Naive thymus-derived CD4-positive, alpha-beta T cell (primary cell): ENCODE data around the gene FOXP2. TPM values are rescaled to one million over a fixed set of nuclear protein-coding genes. Genes with fewer than 3 reads are reported as not detected.
"Not testable (repeated sequence)": the region's sequence is repeated elsewhere in the genome, so short reads cannot be mapped to it uniquely, and the experiment has no call there.

Experiments used
- ATAC-seq: fragments of 150-1000 bp; cut with Tn5 transposase; 2 replicates; pipeline ENCODE4 v1.10.0; 2021; ENCODE audit warnings: mild to moderate bottlenecking, moderate library complexity
- CTCF ChIA-PET: fragments of 350-600 bp; sonication (Branson Sonifier 250); formaldehyde crosslinking; loops from one replicate; lab custom pipeline; 2021; ENCODE audit warnings: antibody characterized with exemption; lab: Charles Lee
- POLR2A ChIA-PET: fragments of 350-600 bp; sonication (Branson Sonifier 250); formaldehyde crosslinking; loops from one replicate; lab custom pipeline; 2021; ENCODE audit warnings: antibody characterized with exemption, inconsistent platforms; lab: Charles Lee
- DNase-seq, 9 donors: peaks; one replicate each; pipeline versions ENCODE4 v3.0.0 to v3.0.0-alpha.2; 2020 to 2022; ENCODE audit warnings: mixed read lengths in 1 of 9
- H3K27ac ChIP-seq: one replicate; pipeline ENCODE4 v1.7.0; 2013; ENCODE audit warnings: mild to moderate bottlenecking, low read depth, low read length, moderate library complexity
- H3K27me3 ChIP-seq, 2 donors: one replicate each; pipeline ENCODE4 v1.7.0; 2013; ENCODE audit warnings: low read length in 2 of 2, mild to moderate bottlenecking in 2 of 2, moderate library complexity in 2 of 2; ENCODE audit not compliant: control insufficient read depth in 2 of 2, insufficient read depth in 2 of 2
- H3K36me3 ChIP-seq, 3 experiments: 1 replicate in 2 of 3; 2 replicates in 1 of 3; pipeline ENCODE4 v1.7.0; 2013; ENCODE audit warnings: low read length in 3 of 3, mild to moderate bottlenecking in 3 of 3, moderate library complexity in 1 of 3; ENCODE audit not compliant: insufficient read depth in 3 of 3, control insufficient read depth in 2 of 3
- H3K4me1 ChIP-seq, 2 donors: one replicate each; pipeline ENCODE4 v1.7.0; 2013; ENCODE audit warnings: low read length in 2 of 2, mild to moderate bottlenecking in 2 of 2, moderate library complexity in 1 of 2; ENCODE audit not compliant: control insufficient read depth in 2 of 2, insufficient read depth in 2 of 2
- H3K4me3 ChIP-seq: 2 replicates; pipeline ENCODE4 v1.7.0; 2013; ENCODE audit warnings: mild to moderate bottlenecking, low read length
- H3K9me3 ChIP-seq, 3 experiments: 1 replicate in 2 of 3; 2 replicates in 1 of 3; pipeline ENCODE4 v1.7.0; 2013; ENCODE audit warnings: low read length in 3 of 3; ENCODE audit not compliant: control insufficient read depth in 2 of 3
- H3K27ac Mint-ChIP-seq, 9 donors: one replicate each; pipeline ENCODE4 v1.8.0; 2020 to 2022; ENCODE audit warnings: mixed read lengths in 9 of 9, mild to moderate bottlenecking in 8 of 9, moderate library complexity in 5 of 9, inconsistent platforms in 2 of 9
- H3K27me3 Mint-ChIP-seq, 5 donors: one replicate each; pipeline ENCODE4 v1.8.0; 2021 to 2022; ENCODE audit warnings: mixed read lengths in 5 of 5, mild to moderate bottlenecking in 1 of 5
- H3K36me3 Mint-ChIP-seq, 5 donors: one replicate each; pipeline ENCODE4 v1.8.0; 2020 to 2022; ENCODE audit warnings: mixed read lengths in 5 of 5, mild to moderate bottlenecking in 3 of 5, inconsistent platforms in 1 of 5
- H3K4me1 Mint-ChIP-seq, 7 donors: one replicate each; pipeline ENCODE4 v1.8.0; 2020 to 2022; ENCODE audit warnings: mixed read lengths in 7 of 7, mild to moderate bottlenecking in 3 of 7, inconsistent platforms in 1 of 7
- H3K4me3 Mint-ChIP-seq, 10 donors: one replicate each; pipeline ENCODE4 v1.8.0; 2020 to 2022; ENCODE audit warnings: mild to moderate bottlenecking in 10 of 10, mixed read lengths in 10 of 10, moderate library complexity in 6 of 10, inconsistent platforms in 2 of 10
- H3K9me3 Mint-ChIP-seq, 11 donors: one replicate each; pipeline ENCODE4 v1.8.0; 2020 to 2022; ENCODE audit warnings: mixed read lengths in 11 of 11, mild to moderate bottlenecking in 4 of 11, inconsistent platforms in 1 of 11, moderate library complexity in 1 of 11
- intact Hi-C, 2 donors: fragments of 100-400 bp; cut with micrococcal nuclease; formaldehyde crosslinking; loops; one replicate each; pipeline ENCODE4 v1.15.1; 2023
- polyA plus RNA-seq, 2 donors: library from polyadenylated mRNA; unstranded; fragments of 300-500 nt; fragmentation: Illumina TruSeq; gene quantifications; one replicate each; pipeline ENCODE4 v1.2.3, GENCODE V29; 2021
- total RNA-seq, 6 experiments: library from RNA in 5 of 6; stranded (reverse) in 5 of 6; gene quantifications; 1 replicate in 5 of 6; 2 replicates in 1 of 6; pipeline ENCODE4 v1.2.3 and lab custom pipeline; 2021 to 2026

The FOXP2 gene
- total and polyA plus RNA-seq, 7 experiments from 2014 or later, result not detected

GRCh38 chr7:114606100-114606499 is 191.5 kb downstream of the FOXP2 start:
- H3K9me3 Mint-ChIP-seq, result peaks cover 0 to 1% (median 0%) of the 10 kb centered on the region in 11 donors
- no peaks in the 10 kb centered on the region for H3K36me3 ChIP-seq
- POLR2A ChIA-PET, result no interaction called here

GRCh38 chr7:114608822-114609221 is 194.2 kb downstream of the FOXP2 start:
- H3K27ac ChIP-seq, H3K36me3 ChIP-seq, CTCF ChIA-PET, POLR2A ChIA-PET, H3K4me3 ChIP-seq, H3K4me1 Mint-ChIP-seq, intact Hi-C loops, H3K36me3 Mint-ChIP-seq, DNase-seq, H3K27ac Mint-ChIP-seq, H3K4me3 Mint-ChIP-seq, H3K9me3 ChIP-seq, H3K9me3 Mint-ChIP-seq, H3K27me3 ChIP-seq, ATAC-seq, H3K27me3 Mint-ChIP-seq, H3K4me1 ChIP-seq: not testable (repeated sequence)

More at GRCh38 chr7:114606100-114606499, 191.5 kb downstream of the FOXP2 start:
- CTCF ChIA-PET, result no interaction called here
- H3K9me3 ChIP-seq, result no peaks in the 10 kb centered on the region
- Mint-ChIP-seq H3K36me3 (no peaks in the 10 kb centered on the region), H3K27me3 (no peaks in the 10 kb centered on the region), H3K4me3 (no peak overlapping the region), H3K27ac (no peak overlapping the region), H3K4me1 (no peaks in the 10 kb centered on the region)
- intact Hi-C loops, result no loop called here
- DNase-seq (no peak), ATAC-seq (no peak)
- no peaks in the 10 kb centered on the region for H3K27me3 ChIP-seq
- no peak overlapping the region for H3K4me3 ChIP-seq
- no peaks in the 10 kb centered on the region for H3K4me1 ChIP-seq
- H3K27ac ChIP-seq, result no peak overlapping the region

GRCh38 chr7:114620208-114620607 is 205.6 kb downstream of the FOXP2 start:
- Mint-ChIP-seq H3K4me1 (no peaks in the 10 kb centered on the region), H3K36me3 (no peaks in the 10 kb centered on the region), H3K4me3 (no peak overlapping the region), H3K9me3 (peaks cover 0 to 4% (median 0%) of the 10 kb centered on the region in 11 donors), H3K27me3 (peaks cover 0 to 5% (median 3%) of the 10 kb centered on the region in 5 donors), H3K27ac (no peak overlapping the region)
- H3K4me3 ChIP-seq, result no peak overlapping the region
- intact Hi-C loops, result no loop called here
- H3K27me3 ChIP-seq, result no peaks in the 10 kb centered on the region
- no peaks in the 10 kb centered on the region for H3K9me3 ChIP-seq
- no peaks in the 10 kb centered on the region for H3K36me3 ChIP-seq
- ChIA-PET POLR2A (no interaction called here), CTCF (no interaction called here)
- ATAC-seq, result no peak
- no peak overlapping the region for H3K27ac ChIP-seq
- H3K4me1 ChIP-seq, result no peaks in the 10 kb centered on the region
- DNase-seq, result no peak

GRCh38 chr7:114622221-114622620 is 207.6 kb downstream of the FOXP2 start:
- Mint-ChIP-seq H3K4me1 (no peaks in the 10 kb centered on the region), H3K27me3 (peaks cover 0 to 5% (median 2%) of the 10 kb centered on the region in 5 donors), H3K27ac (no peak overlapping the region), H3K9me3 (peaks cover 0 to 4% (median 0%) of the 10 kb centered on the region in 11 donors), H3K4me3 (no peak overlapping the region), H3K36me3 (no peaks in the 10 kb centered on the region)
- H3K9me3 ChIP-seq, result no peaks in the 10 kb centered on the region
- ATAC-seq, result no peak
- H3K27ac ChIP-seq, result no peak overlapping the region
- H3K4me3 ChIP-seq, result no peak overlapping the region
- intact Hi-C loops, result no loop called here
- POLR2A ChIA-PET, result interaction anchor here (0.6 kb wide), 1 partner anchor 1225 kb away, joined by 3 read pairs; no protein-coding TSS in a partner anchor
- DNase-seq, result no peak
- no peaks in the 10 kb centered on the region for H3K36me3 ChIP-seq
- CTCF ChIA-PET, result no interaction called here
- H3K4me1 ChIP-seq, result no peaks in the 10 kb centered on the region
- no peaks in the 10 kb centered on the region for H3K27me3 ChIP-seq

GRCh38 chr7:114623146-114623545 is 208.5 kb downstream of the FOXP2 start:
- H3K4me3 Mint-ChIP-seq, result no peak overlapping the region
- H3K4me1 Mint-ChIP-seq, result no peaks in the 10 kb centered on the region
- Histone ChIP-seq H3K27me3 (no peaks in the 10 kb centered on the region), H3K4me1 (no peaks in the 10 kb centered on the region), H3K9me3 (no peaks in the 10 kb centered on the region), H3K4me3 (no peak overlapping the region), H3K27ac (no peak overlapping the region), H3K36me3 (no peaks in the 10 kb centered on the region)
- no peak overlapping the region for H3K27ac Mint-ChIP-seq
- H3K9me3 Mint-ChIP-seq, result no peaks in the 10 kb centered on the region
- intact Hi-C loops, result no loop called here
- CTCF ChIA-PET, result no interaction called here
- ATAC-seq (no peak), DNase-seq (no peak)
- H3K36me3 Mint-ChIP-seq, result no peaks in the 10 kb centered on the region
- POLR2A ChIA-PET, result no interaction called here
- H3K27me3 Mint-ChIP-seq, result peaks cover 0 to 5% (median 0%) of the 10 kb centered on the region in 5 donors

- Mint-ChIP-seq H3K27ac (no peak overlapping the region), H3K4me3 (no peak overlapping the region), H3K4me1 (no peaks in the 10 kb centered on the region), H3K9me3 (no peaks in the 10 kb centered on the region), H3K27me3 (peaks cover 0 to 4% (median 0%) of the 10 kb centered on the region in 5 donors), H3K36me3 (no peaks in the 10 kb centered on the region)
- Histone ChIP-seq H3K4me1 (no peaks in the 10 kb centered on the region), H3K36me3 (no peaks in the 10 kb centered on the region), H3K27ac (no peak overlapping the region), H3K27me3 (no peaks in the 10 kb centered on the region), H3K4me3 (no peak overlapping the region), H3K9me3 (no peaks in the 10 kb centered on the region)
- CTCF ChIA-PET, result no interaction called here
- POLR2A ChIA-PET, result no interaction called here
- DNase-seq (no peak), ATAC-seq (no peak)
- intact Hi-C loops, result no loop called here
These were observed 212.6 kb downstream of the FOXP2 start for GRCh38 chr7:114627231-114627630.

- Mint-ChIP-seq H3K27ac (no peak overlapping the region), H3K36me3 (no peaks in the 10 kb centered on the region), H3K27me3 (peaks cover 0 to 4% (median 0%) of the 10 kb centered on the region in 5 donors), H3K9me3 (no peaks in the 10 kb centered on the region), H3K4me1 (no peaks in the 10 kb centered on the region), H3K4me3 (no peak overlapping the region)
- Histone ChIP-seq H3K27ac (no peak overlapping the region), H3K4me3 (no peak overlapping the region), H3K4me1 (no peaks in the 10 kb centered on the region), H3K36me3 (no peaks in the 10 kb centered on the region), H3K9me3 (no peaks in the 10 kb centered on the region), H3K27me3 (no peaks in the 10 kb centered on the region)
- DNase-seq, result no peak
- CTCF ChIA-PET, result no interaction called here
- ATAC-seq, result no peak
- intact Hi-C loops, result no loop called here
- POLR2A ChIA-PET, result no interaction called here
These were observed 213.7 kb downstream of the FOXP2 start for GRCh38 chr7:114628362-114628761.
